GM12874 (cell line): ENCODE data around the gene CCDC88C.

Source experiments
- TF ChIP-seq, protein P1 (sequence below): IDR thresholded peaks from 2 replicates; pipeline ENCODE4 v1.5.1; 2011; ENCODE audit warnings: low read depth, mild to moderate bottlenecking, control low read depth, low read length, moderate library complexity; ENCODE audit not compliant: insufficient read depth

The CCDC88C gene

GRCh38 chr14:91313852-91314251 is 103.8 kb downstream of the CCDC88C start:
- TF ChIP-seq, protein P1, sequence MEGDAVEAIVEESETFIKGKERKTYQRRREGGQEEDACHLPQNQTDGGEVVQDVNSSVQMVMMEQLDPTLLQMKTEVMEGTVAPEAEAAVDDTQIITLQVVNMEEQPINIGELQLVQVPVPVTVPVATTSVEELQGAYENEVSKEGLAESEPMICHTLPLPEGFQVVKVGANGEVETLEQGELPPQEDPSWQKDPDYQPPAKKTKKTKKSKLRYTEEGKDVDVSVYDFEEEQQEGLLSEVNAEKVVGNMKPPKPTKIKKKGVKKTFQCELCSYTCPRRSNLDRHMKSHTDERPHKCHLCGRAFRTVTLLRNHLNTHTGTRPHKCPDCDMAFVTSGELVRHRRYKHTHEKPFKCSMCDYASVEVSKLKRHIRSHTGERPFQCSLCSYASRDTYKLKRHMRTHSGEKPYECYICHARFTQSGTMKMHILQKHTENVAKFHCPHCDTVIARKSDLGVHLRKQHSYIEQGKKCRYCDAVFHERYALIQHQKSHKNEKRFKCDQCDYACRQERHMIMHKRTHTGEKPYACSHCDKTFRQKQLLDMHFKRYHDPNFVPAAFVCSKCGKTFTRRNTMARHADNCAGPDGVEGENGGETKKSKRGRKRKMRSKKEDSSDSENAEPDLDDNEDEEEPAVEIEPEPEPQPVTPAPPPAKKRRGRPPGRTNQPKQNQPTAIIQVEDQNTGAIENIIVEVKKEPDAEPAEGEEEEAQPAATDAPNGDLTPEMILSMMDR = no peak

GRCh38 chr14:91313154-91313850 is 104.3 kb downstream of the CCDC88C start:
- TF ChIP-seq, protein P1 = no peak

DNA sequence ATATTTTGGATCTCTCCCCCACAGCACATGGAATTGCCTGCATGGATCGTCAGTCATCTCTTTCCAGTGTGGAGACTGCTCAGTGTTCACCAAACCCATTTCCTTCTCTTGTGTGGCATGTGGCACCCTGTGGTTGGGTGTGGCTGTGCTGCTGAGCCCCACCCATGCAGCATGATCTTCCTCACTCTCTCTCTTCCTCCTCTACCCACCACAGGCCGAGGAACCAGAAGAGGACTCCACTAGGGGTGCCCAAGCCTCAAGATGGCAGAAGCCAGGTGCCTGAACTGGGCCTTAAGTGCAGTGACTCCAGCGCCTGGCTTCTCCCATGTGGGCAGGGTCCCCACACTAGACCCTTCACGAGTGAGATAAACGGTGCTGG is 106.3 kb downstream of the CCDC88C start:
- TF ChIP-seq, protein P1 = no peak

DNA sequence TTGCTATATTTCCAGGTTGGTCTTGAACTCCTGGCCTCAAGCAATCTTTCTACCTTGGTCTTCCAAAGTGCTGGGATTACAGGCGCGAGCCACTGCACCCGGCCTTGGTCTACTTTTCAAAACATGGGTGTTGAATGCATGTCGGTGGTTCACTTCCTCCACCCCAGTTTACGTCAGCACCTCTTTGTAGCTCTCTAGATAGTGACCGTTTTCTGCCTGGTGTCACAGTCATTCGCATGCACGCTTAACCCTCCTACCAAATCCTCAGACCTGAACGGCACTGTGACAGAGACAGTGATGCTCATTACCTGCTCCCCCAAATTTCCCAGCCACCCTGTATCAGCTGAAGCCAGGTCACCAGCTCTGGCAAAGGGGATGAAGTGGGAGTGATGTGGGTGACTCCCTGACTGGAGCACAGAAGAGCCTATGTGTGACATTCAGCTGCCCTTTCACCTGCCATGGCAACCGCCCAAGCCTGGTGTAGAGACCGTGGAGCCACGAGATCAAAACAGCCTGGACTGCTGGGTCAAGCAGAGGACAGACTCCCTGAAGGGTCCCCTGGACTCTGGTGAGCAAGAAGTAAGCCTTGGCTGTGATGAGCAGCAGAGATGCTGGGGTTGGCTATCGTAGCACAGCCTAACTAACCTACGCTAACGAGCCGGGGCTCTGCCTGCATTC is 106.9 kb downstream of the CCDC88C start:
- TF ChIP-seq, protein P1 = no peak

GRCh38 chr14:91309756-91310280 is 107.8 kb downstream of the CCDC88C start:
- TF ChIP-seq, protein P1 = no peak

GRCh38 chr14:91308337-91308736 is 109.3 kb downstream of the CCDC88C start:
- TF ChIP-seq, protein P1 = no peak

GRCh38 chr14:91307652-91308051 is 110.0 kb downstream of the CCDC88C start:
- TF ChIP-seq, protein P1 = no peak
